HG02759 (cell line): ENCODE measurements around the gene CDH6.
A peak's percentile ranks its signal among the peaks of the same experiment; 100 is the strongest.

Experiments
- ATAC-seq: cut with Tn5 transposase; IDR thresholded peaks from one replicate; pipeline ENCODE4 v1.9.1; 2021; ENCODE audit warnings: mild to moderate bottlenecking, moderate library complexity; ENCODE audit not compliant: unreplicated experiment

CDH6 gene

GRCh38 chr5:31196309-31196708, 2.8 kb downstream of the CDH6 start:
- no peak for ATAC-seq

- no peak for ATAC-seq
Observed at GRCh38 chr5:31197183-31197582, 3.7 kb downstream of the CDH6 start.

- no peak for ATAC-seq
Observed at GRCh38 chr5:31204958-31205357, 11.5 kb downstream of the CDH6 start.

- no peak for ATAC-seq
Observed at GRCh38 chr5:31208043-31208442, 14.6 kb downstream of the CDH6 start.

GRCh38 chr5:31209334-31209733, 15.8 kb downstream of the CDH6 start:
- no peak for ATAC-seq

GRCh38 chr5:31211098-31211497, 17.6 kb downstream of the CDH6 start:
- no peak for ATAC-seq

GRCh38 chr5:31213257-31213656, 19.8 kb downstream of the CDH6 start:
- ATAC-seq: no peak

- no peak for ATAC-seq
Observed at GRCh38 chr5:31213705-31214121, 20.2 kb downstream of the CDH6 start.

- ATAC-seq: no peak
Observed at GRCh38 chr5:31214229-31214628, 20.7 kb downstream of the CDH6 start.

- no peak for ATAC-seq
Observed at GRCh38 chr5:31215236-31215635, 21.8 kb downstream of the CDH6 start.

- ATAC-seq: no peak
Observed at GRCh38 chr5:31217446-31217845, 24.0 kb downstream of the CDH6 start.

- no peak for ATAC-seq
Observed at GRCh38 chr5:31218978-31219377, 25.5 kb downstream of the CDH6 start.

- no peak for ATAC-seq
Observed at GRCh38 chr5:31221001-31221400, 27.5 kb downstream of the CDH6 start.

GRCh38 chr5:31225118-31225517, 31.6 kb downstream of the CDH6 start:
- ATAC-seq: no peak

- ATAC-seq: no peak
Observed at GRCh38 chr5:31225613-31226012, 32.1 kb downstream of the CDH6 start.

GRCh38 chr5:31226651-31227050, 33.2 kb downstream of the CDH6 start:
- no peak for ATAC-seq

GRCh38 chr5:31229266-31229665, 35.8 kb downstream of the CDH6 start:
- ATAC-seq: no peak

GRCh38 chr5:31231177-31231838, 37.8 kb downstream of the CDH6 start:
- ATAC-seq: no peak

GRCh38 chr5:31232273-31232888, 38.9 kb downstream of the CDH6 start:
- ATAC-seq: peak; percentile 82

GRCh38 chr5:31235381-31235780, 41.9 kb downstream of the CDH6 start:
- no peak for ATAC-seq

- ATAC-seq: no peak
Observed at GRCh38 chr5:31236339-31236738, 42.9 kb downstream of the CDH6 start.

GRCh38 chr5:31237174-31237573, 43.7 kb downstream of the CDH6 start:
- no peak for ATAC-seq

GRCh38 chr5:31238497-31238896, 45.0 kb downstream of the CDH6 start:
- no peak for ATAC-seq
